CD4-positive, alpha-beta T cell (primary cell): ENCODE data around the gene IL2RA. TPM values are rescaled to one million over a fixed set of nuclear protein-coding genes. Genes with fewer than 3 reads are reported as not detected.
"Not testable (repeated sequence)": the region's sequence is repeated elsewhere in the genome, so short reads cannot be mapped to it uniquely, and the experiment has no call there.

ENCODE experiments used
- ATAC-seq: fragments of 200-7000 bp; cut with Tn5 transposase; one replicate; pipeline ENCODE4 v1.10.0; 2022; ENCODE audit warnings: mild to moderate bottlenecking; ENCODE audit not compliant: poor library complexity
- CTCF ChIA-PET: fragments of 350-600 bp; sonication (Branson Sonifier 250); formaldehyde crosslinking; loops from one replicate; lab custom pipeline; 2021; ENCODE audit warnings: antibody characterized with exemption, inconsistent platforms; lab: Charles Lee
- POLR2A ChIA-PET: fragments of 350-600 bp; sonication (Branson Sonifier 250); formaldehyde crosslinking; loops from one replicate; lab custom pipeline; 2021; ENCODE audit warnings: antibody characterized with exemption, inconsistent platforms; lab: Charles Lee
- DNase-seq, 14 experiments: peaks; one replicate each; pipeline ENCODE4 v3.0.0-alpha.2; 2013 to 2020; ENCODE audit warnings: mixed read lengths in 2 of 14
- H3K27ac ChIP-seq, 2 donors: one replicate each; pipeline versions ENCODE4 v1.5.1 to v1.7.0; 2013; ENCODE audit warnings: low read length in 2 of 2, low read depth in 1 of 2, mild to moderate bottlenecking in 1 of 2
- H3K27me3 ChIP-seq, 2 experiments: 1 replicate in 1 of 2; 2 replicates in 1 of 2; pipeline versions ENCODE4 v1.6.1 to v1.7.0; 2013; ENCODE audit warnings: low read length in 2 of 2, control low read depth in 1 of 2, mild to moderate bottlenecking in 1 of 2, moderate library complexity in 1 of 2; ENCODE audit not compliant: insufficient read depth in 2 of 2, control insufficient read depth in 1 of 2
- H3K36me3 ChIP-seq: one replicate; pipeline ENCODE4 v1.6.1; 2013; ENCODE audit warnings: low read length, control low read depth; ENCODE audit not compliant: insufficient read depth
- H3K4me1 ChIP-seq: one replicate; pipeline ENCODE4 v1.6.1; 2013; ENCODE audit warnings: low read length, control low read depth; ENCODE audit not compliant: insufficient read depth
- H3K4me3 ChIP-seq: one replicate; pipeline ENCODE4 v1.5.1; 2013; ENCODE audit warnings: mild to moderate bottlenecking, low read length, moderate library complexity
- H3K9me3 ChIP-seq, 2 experiments: 1 replicate in 1 of 2; 2 replicates in 1 of 2; pipeline versions ENCODE4 v1.6.1 to v1.7.0; 2013; ENCODE audit warnings: low read length in 2 of 2, mild to moderate bottlenecking in 2 of 2, control low read depth in 1 of 2, moderate library complexity in 1 of 2; ENCODE audit not compliant: control insufficient read depth in 1 of 2, insufficient read depth in 1 of 2
- H3K27ac Mint-ChIP-seq: one replicate; pipeline ENCODE4 v1.8.0; 2020; ENCODE audit warnings: mixed read lengths
- H3K27me3 Mint-ChIP-seq: one replicate; pipeline ENCODE4 v1.8.0; 2021; ENCODE audit warnings: mixed read lengths
- H3K36me3 Mint-ChIP-seq: one replicate; pipeline ENCODE4 v1.8.0; 2021; ENCODE audit warnings: low read depth, mixed read lengths
- H3K4me1 Mint-ChIP-seq: one replicate; pipeline ENCODE4 v1.8.0; 2021; ENCODE audit warnings: low read depth, mixed read lengths
- H3K4me3 Mint-ChIP-seq: one replicate; pipeline ENCODE4 v1.8.0; 2020; ENCODE audit warnings: mild to moderate bottlenecking, mixed read lengths
- H3K9me3 Mint-ChIP-seq: one replicate; pipeline ENCODE4 v1.8.0; 2020; ENCODE audit warnings: mixed read lengths
- CTCF ChIP-seq: fragments of 200-600 bp; IDR thresholded peaks from one replicate; pipeline ENCODE4 v1.8.0; 2022; ENCODE audit warnings: antibody characterized with exemption, mild to moderate bottlenecking
- intact Hi-C, 2 experiments: fragments of 100-400 bp; cut with DNase I in 1 of 2; cut with micrococcal nuclease in 1 of 2; formaldehyde crosslinking; loops; one replicate each; pipeline versions ENCODE4 v1.15.1 to v1.9.0; 2023 to 2025; cut with DNase I, micrococcal nuclease
- total RNA-seq, 174 experiments: library from RNA in 2 of 174; stranded (reverse) in 2 of 174; gene quantifications; one replicate each; pipeline ENCODE4 v1.2.3 and lab custom pipeline; 2021 to 2026

IL2RA gene
- total RNA-seq, 2 experiments from 2014 or later, result 4.9 to 5.4 TPM

- TF ChIP-seq CTCF, result peak; percentile 91
- H3K27me3 ChIP-seq, result no peaks in the 10 kb centered on the region
- H3K27ac ChIP-seq, result no peak overlapping the region
- Mint-ChIP-seq H3K27me3 (no peaks in the 10 kb centered on the region), H3K27ac (peak overlapping the region; percentile 43), H3K4me1 (peaks cover 35% of the 10 kb centered on the region), H3K9me3 (no peaks in the 10 kb centered on the region), H3K4me3 (peak overlapping the region; percentile 57), H3K36me3 (peaks cover 93% of the 10 kb centered on the region)
- no peaks in the 10 kb centered on the region for H3K9me3 ChIP-seq
- H3K4me3 ChIP-seq, result peak overlapping the region; percentile 9
- CTCF ChIA-PET, result interaction anchor here (1.0 to 6.1 kb wide), 3 partner anchors 42 to 293 kb away, joined by 5 to 30 read pairs (median 5); partner anchors contain the start of gene PFKFB3
- ATAC-seq (peak; percentile 86), DNase-seq (peak in 6 of 14 experiments; percentile 17 to 83 (median 59))
- peaks cover 82% of the 10 kb centered on the region for H3K36me3 ChIP-seq
- H3K4me1 ChIP-seq, result peaks cover 19% of the 10 kb centered on the region
- intact Hi-C loops, result loop anchor here (1.0 to 10.0 kb wide), 9 partner anchors 42 to 569 kb away; partner anchors contain the start of gene PFKFB3 (in 1 of the 2)
- POLR2A ChIA-PET, result interaction anchor here (0.7 to 1.7 kb wide), 3 partner anchors 35 to 293 kb away, joined by 3 to 4 read pairs (median 3); no protein-coding TSS in a partner anchor
Observed at GRCh38 chr10:6108631-6109443, 46.7 kb upstream of the IL2RA start.

GRCh38 chr10:6108072-6108471 is 45.9 kb upstream of the IL2RA start:
- peak overlapping the region; percentile 43 for H3K27ac Mint-ChIP-seq
- Histone ChIP-seq H3K27me3 (no peaks in the 10 kb centered on the region), H3K4me3 (no peak overlapping the region), H3K27ac (no peak overlapping the region), H3K36me3 (peaks cover 79% of the 10 kb centered on the region), H3K9me3 (no peaks in the 10 kb centered on the region), H3K4me1 (peaks cover 19% of the 10 kb centered on the region)
- DNase-seq (no peak), ATAC-seq (no peak)
- H3K9me3 Mint-ChIP-seq, result no peaks in the 10 kb centered on the region
- no peaks in the 10 kb centered on the region for H3K27me3 Mint-ChIP-seq
- intact Hi-C loops, result loop anchor here (2.0 to 10.0 kb wide), 4 partner anchors 43 to 557 kb away; partner anchors contain the start of gene PFKFB3 (in 1 of the 2)
- H3K4me3 Mint-ChIP-seq, result no peak overlapping the region
- peaks cover 35% of the 10 kb centered on the region for H3K4me1 Mint-ChIP-seq
- ChIA-PET CTCF (interaction anchor here (1.0 to 6.1 kb wide), 3 partner anchors 43 to 294 kb away, joined by 5 to 30 read pairs (median 5); partner anchors contain the start of gene PFKFB3), POLR2A (interaction anchor here (0.7 to 1.7 kb wide), 3 partner anchors 36 to 294 kb away, joined by 3 to 4 read pairs (median 3); no protein-coding TSS in a partner anchor)
- H3K36me3 Mint-ChIP-seq, result peaks cover 92% of the 10 kb centered on the region
- no peak for TF ChIP-seq CTCF

GRCh38 chr10:6107616-6108015 is 45.4 kb upstream of the IL2RA start:
- not testable (repeated sequence) for H3K27me3 Mint-ChIP-seq, H3K4me3 ChIP-seq, H3K9me3 Mint-ChIP-seq, ATAC-seq, DNase-seq, H3K4me3 Mint-ChIP-seq, H3K27me3 ChIP-seq, H3K9me3 ChIP-seq, H3K27ac ChIP-seq, H3K27ac Mint-ChIP-seq
- peaks cover 35% of the 10 kb centered on the region for H3K4me1 Mint-ChIP-seq
- peaks cover 92% of the 10 kb centered on the region for H3K36me3 Mint-ChIP-seq
- intact Hi-C loops, result loop anchor here (2.0 to 10.0 kb wide), 4 partner anchors 43 to 557 kb away; partner anchors contain the start of gene PFKFB3 (in 1 of the 2)
- peaks cover 79% of the 10 kb centered on the region for H3K36me3 ChIP-seq
- POLR2A ChIA-PET, result interaction anchor here (1.7 kb wide), 1 partner anchor 37 kb away, joined by 3 read pairs; no protein-coding TSS in a partner anchor
- H3K4me1 ChIP-seq, result peaks cover 19% of the 10 kb centered on the region
- CTCF ChIA-PET, result interaction anchor here (1.4 to 6.1 kb wide), 2 partner anchors 43 to 295 kb away, joined by 5 to 30 read pairs; no protein-coding TSS in a partner anchor
